A549 (cell line): Measurements from ENCODE around the gene NXPE3.

Experiments
- CBX2 ChIP-seq: fragments of 200-600 bp; sonication (generic); IDR thresholded peaks from 2 replicates; pipeline ENCODE4 v1.6.1; 2016; ENCODE audit warnings: low read depth, mild to moderate bottlenecking, borderline replicate concordance
- CHD2 ChIP-seq: fragments of 150-350 bp; IDR thresholded peaks from 2 replicates; pipeline ENCODE4 v1.6.1; 2014; ENCODE audit warnings: low read length; ENCODE audit not compliant: partially characterized antibody
- EP300 ChIP-seq, 2 experiments: fragments of >200 bp; sonication (Bioruptor Twin); formaldehyde crosslinking; IDR thresholded peaks; 2 replicates in 1 of 2; 3 replicates in 1 of 2; pipeline ENCODE4 v1.6.1; 2016 to 2017
- ESRRA ChIP-seq: fragments of 150-350 bp; IDR thresholded peaks from 2 replicates; pipeline ENCODE4 v1.6.1; 2014; ENCODE audit warnings: mild to moderate bottlenecking, low read length, borderline replicate concordance
- HOXA7 ChIP-seq: fragments of 250-450 bp; sonication (Bioruptor Pico); IDR thresholded peaks from 2 replicates; pipeline ENCODE4 v1.5.0; 2020; ENCODE audit warnings: mild to moderate bottlenecking, moderate library complexity
- JUNB ChIP-seq: fragments of >200 bp; sonication (Bioruptor Twin); formaldehyde crosslinking; IDR thresholded peaks from 2 replicates; pipeline ENCODE4 v1.6.1; 2016
- MAZ ChIP-seq: fragments of 150-350 bp; IDR thresholded peaks from 2 replicates; pipeline ENCODE4 v1.6.1; 2014; ENCODE audit warnings: antibody characterized with exemption, low read depth, low read length, borderline replicate concordance
- NFE2L2 ChIP-seq: fragments of 150-350 bp; conservative IDR thresholded peaks from 2 replicates; pipeline ENCODE4 v1.6.1; 2014; ENCODE audit warnings: low read length
- POLR2A ChIP-seq: IDR thresholded peaks from 2 replicates; pipeline ENCODE4 v1.6.1; 2012; ENCODE audit warnings: mild to moderate bottlenecking, low read length
- TFCP2L1 ChIP-seq: fragments of 250-450 bp; sonication (Bioruptor Pico); IDR thresholded peaks from 2 replicates; pipeline ENCODE4 v1.5.0; 2021; ENCODE audit warnings: mild to moderate bottlenecking
- TP53 ChIP-seq: fragments of 250-450 bp; sonication (Bioruptor Pico); IDR thresholded peaks from 2 replicates; pipeline ENCODE4 v1.5.0; 2021; ENCODE audit warnings: mild to moderate bottlenecking, moderate library complexity
- USF2 ChIP-seq: fragments of 450-650 bp; IDR thresholded peaks from 2 replicates; pipeline ENCODE4 v1.6.1; 2014; ENCODE audit warnings: antibody characterized with exemption
- ZFP36 ChIP-seq: fragments of 450-650 bp; IDR thresholded peaks from 2 replicates; pipeline ENCODE4 v1.6.1; 2014; ENCODE audit warnings: borderline replicate concordance; ENCODE audit not compliant: partially characterized antibody
- TF ChIP-seq, protein P1 (sequence below): fragments of >200 bp; sonication (Bioruptor Twin); formaldehyde crosslinking; IDR thresholded peaks from 3 replicates; pipeline ENCODE4 v1.5.1; 2016

GRCh38 chr3:101848754-101849713, 70.0 kb downstream of the NXPE3 start, which contains the start of gene NFKBIZ:
- TF ChIP-seq, protein P1, sequence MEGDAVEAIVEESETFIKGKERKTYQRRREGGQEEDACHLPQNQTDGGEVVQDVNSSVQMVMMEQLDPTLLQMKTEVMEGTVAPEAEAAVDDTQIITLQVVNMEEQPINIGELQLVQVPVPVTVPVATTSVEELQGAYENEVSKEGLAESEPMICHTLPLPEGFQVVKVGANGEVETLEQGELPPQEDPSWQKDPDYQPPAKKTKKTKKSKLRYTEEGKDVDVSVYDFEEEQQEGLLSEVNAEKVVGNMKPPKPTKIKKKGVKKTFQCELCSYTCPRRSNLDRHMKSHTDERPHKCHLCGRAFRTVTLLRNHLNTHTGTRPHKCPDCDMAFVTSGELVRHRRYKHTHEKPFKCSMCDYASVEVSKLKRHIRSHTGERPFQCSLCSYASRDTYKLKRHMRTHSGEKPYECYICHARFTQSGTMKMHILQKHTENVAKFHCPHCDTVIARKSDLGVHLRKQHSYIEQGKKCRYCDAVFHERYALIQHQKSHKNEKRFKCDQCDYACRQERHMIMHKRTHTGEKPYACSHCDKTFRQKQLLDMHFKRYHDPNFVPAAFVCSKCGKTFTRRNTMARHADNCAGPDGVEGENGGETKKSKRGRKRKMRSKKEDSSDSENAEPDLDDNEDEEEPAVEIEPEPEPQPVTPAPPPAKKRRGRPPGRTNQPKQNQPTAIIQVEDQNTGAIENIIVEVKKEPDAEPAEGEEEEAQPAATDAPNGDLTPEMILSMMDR, result no peak
- no peak for TF ChIP-seq CHD2
- no peak for TF ChIP-seq NFE2L2
- no peak for TF ChIP-seq MAZ
- no peak for TF ChIP-seq HOXA7 (CRISPR knock-in tag)
- no peak; a peak in 1 of 5 replicates for TF ChIP-seq EP300 (IDR thresholded peaks at IDR 0.05)
- TF ChIP-seq USF2, result no peak
- no peak for TF ChIP-seq TFCP2L1 (CRISPR knock-in tag)
- TF ChIP-seq CBX2, result no peak
- TF ChIP-seq TP53 (CRISPR knock-in tag), result no peak
- TF ChIP-seq JUNB, result no peak
- no peak for TF ChIP-seq ZFP36
- no peak for TF ChIP-seq ESRRA
- peak; percentile 99 for TF ChIP-seq POLR2A
